ENCODE results near the gene PRR27.
"Not testable (repeated sequence)": the region's sequence is repeated elsewhere in the genome, so short reads cannot be mapped to it uniquely, and the experiment has no call there.

Gene PRR27

GRCh38 chr4:70197842-70198241 is 43.8 kb downstream of the PRR27 start:
- no peak for DNase-seq (ENCODE audit: low read depth, low spot score)

DNA sequence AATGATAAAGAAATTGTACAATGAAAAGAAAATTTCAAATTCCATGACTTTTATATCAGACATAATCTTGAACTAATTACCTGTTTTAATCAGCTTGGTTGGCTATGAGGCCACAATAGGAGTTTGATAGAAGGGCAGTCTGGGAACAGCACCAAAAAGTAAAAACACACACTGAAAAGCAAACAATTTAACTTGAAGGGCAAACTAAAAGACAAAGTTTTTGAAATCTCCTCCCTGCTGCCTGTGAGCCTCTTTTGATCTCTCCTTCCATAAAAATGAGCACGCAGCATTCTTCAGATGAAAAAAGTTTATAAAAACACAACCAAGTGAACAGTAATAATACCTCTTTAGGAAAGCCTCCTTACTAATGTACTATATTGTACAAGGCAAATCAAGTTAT is 49.6 kb downstream of the PRR27 start:
- DNase-seq (ENCODE audit: low read depth, low spot score): no peak

DNA sequence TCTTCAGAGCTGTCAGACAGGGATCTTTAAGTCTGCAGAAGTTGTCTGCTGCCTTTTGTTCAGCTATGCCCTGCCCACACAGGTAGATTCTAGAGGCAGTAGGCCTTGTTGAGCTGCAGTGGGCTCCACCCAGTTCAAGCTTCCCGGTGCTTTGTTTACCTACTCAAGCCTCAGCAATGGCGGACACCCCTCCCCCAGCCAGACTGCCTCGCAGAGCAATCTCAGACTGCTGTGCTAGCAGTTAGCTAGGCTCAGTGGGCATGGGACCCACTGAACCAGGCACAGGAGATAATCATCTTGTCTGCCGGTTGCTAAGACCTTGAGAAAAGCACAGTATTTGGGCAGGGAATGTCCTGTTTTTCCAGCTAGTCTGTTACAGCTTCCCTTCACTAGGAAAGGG is 58.7 kb downstream of the PRR27 start:
- not testable (repeated sequence) for DNase-seq (ENCODE audit: low read depth, low spot score)

All from smooth muscle cell of the brain vasculature (primary cell).